ENCODE results near the gene POLR2H. TPM values are rescaled to one million over a fixed set of nuclear protein-coding genes. Genes with fewer than 3 reads are reported as not detected.

POLR2H gene
- polyA plus RNA-seq, 1 of the 3 experiments (the other 2 are of a cell fraction): 206 TPM

DNA sequence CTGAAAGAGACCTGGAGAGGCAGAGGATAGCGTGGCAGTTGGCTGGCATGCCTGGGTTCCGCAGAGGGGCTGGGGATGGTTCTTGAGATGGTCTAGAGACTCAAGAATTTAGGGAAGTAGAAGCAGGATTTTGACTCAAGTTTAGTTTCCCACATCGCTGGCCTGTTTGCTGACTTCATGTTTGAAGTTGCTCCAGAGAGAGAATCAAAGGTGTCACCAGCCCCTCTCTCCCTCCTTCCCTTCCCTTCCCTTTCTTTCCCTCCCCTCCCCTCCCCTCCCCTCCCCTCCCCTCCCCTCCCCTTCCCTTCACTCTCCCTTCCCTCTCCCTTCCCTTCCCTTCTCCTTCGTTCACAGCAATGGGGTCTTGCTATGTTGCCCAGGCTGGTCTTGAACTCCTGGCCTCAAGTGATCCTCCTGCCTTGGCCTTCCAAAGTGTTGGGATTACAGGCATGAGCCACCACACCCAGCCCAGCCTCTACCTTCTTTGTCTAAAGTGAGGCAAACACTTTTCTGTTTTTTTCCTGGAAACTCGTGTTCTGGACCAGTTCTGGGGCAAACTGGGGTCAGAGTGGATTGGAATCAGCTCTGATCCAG, 28.5 kb downstream of the POLR2H start:
- H2AFZ ChIP-seq (ENCODE audit: low read depth): no peak overlapping the region
- H3K27ac ChIP-seq (ENCODE audit: low read depth in 2 of 2, low read length in 1 of 2): no peak overlapping the region
- POLR2A ChIA-PET: no interaction called here
- no peak overlapping the region for H3K9ac ChIP-seq
- 77% methylated on average over 5 of the region's 5 CpGs for WGBS (ENCODE audit: low lambda C conversion rate)
- no peaks in the 10 kb centered on the region for H4K20me1 ChIP-seq (ENCODE audit: insufficient read depth)
- H3K4me3 ChIP-seq (ENCODE audit: low read depth in 2 of 2, low read length in 1 of 2): no peak overlapping the region
- H3K36me3 ChIP-seq (replicated peaks in 1 of 2; ENCODE audit: control insufficient read depth in 1 of 2, insufficient read depth in 2 of 2, low read length in 1 of 2): no peaks in the 10 kb centered on the region
- TF ChIP-seq GABPA (IDR thresholded peaks at IDR 0.05; ENCODE audit: low read depth) (no peak), EZH2phosphoT487 (IDR thresholded peaks at IDR 0.05; ENCODE audit: borderline replicate concordance, low read depth) (no peak), EP300 (IDR thresholded peaks at IDR 0.05; ENCODE audit: borderline replicate concordance in 1 of 2, low read depth in 1 of 2, low read length in 1 of 2) (no peak), RAD21 (IDR thresholded peaks at IDR 0.05; ENCODE audit: low read length) (no peak), SMC3 (IDR thresholded peaks at IDR 0.05; ENCODE audit: low read depth, low read length) (no peak), NFIC (IDR thresholded peaks at IDR 0.05; ENCODE audit: borderline replicate concordance) (no peak)
- TF ChIP-seq, protein P1, sequence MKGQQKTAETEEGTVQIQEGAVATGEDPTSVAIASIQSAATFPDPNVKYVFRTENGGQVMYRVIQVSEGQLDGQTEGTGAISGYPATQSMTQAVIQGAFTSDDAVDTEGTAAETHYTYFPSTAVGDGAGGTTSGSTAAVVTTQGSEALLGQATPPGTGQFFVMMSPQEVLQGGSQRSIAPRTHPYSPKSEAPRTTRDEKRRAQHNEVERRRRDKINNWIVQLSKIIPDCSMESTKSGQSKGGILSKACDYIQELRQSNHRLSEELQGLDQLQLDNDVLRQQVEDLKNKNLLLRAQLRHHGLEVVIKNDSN (IDR thresholded peaks at IDR 0.05; ENCODE audit: borderline replicate concordance, low read depth): no peak
- TF ChIP-seq, protein P2, sequence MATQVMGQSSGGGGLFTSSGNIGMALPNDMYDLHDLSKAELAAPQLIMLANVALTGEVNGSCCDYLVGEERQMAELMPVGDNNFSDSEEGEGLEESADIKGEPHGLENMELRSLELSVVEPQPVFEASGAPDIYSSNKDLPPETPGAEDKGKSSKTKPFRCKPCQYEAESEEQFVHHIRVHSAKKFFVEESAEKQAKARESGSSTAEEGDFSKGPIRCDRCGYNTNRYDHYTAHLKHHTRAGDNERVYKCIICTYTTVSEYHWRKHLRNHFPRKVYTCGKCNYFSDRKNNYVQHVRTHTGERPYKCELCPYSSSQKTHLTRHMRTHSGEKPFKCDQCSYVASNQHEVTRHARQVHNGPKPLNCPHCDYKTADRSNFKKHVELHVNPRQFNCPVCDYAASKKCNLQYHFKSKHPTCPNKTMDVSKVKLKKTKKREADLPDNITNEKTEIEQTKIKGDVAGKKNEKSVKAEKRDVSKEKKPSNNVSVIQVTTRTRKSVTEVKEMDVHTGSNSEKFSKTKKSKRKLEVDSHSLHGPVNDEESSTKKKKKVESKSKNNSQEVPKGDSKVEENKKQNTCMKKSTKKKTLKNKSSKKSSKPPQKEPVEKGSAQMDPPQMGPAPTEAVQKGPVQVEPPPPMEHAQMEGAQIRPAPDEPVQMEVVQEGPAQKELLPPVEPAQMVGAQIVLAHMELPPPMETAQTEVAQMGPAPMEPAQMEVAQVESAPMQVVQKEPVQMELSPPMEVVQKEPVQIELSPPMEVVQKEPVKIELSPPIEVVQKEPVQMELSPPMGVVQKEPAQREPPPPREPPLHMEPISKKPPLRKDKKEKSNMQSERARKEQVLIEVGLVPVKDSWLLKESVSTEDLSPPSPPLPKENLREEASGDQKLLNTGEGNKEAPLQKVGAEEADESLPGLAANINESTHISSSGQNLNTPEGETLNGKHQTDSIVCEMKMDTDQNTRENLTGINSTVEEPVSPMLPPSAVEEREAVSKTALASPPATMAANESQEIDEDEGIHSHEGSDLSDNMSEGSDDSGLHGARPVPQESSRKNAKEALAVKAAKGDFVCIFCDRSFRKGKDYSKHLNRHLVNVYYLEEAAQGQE (IDR thresholded peaks at IDR 0.05; ENCODE audit: low read depth, low read length): no peak
- CTCF ChIA-PET: interaction anchor here (0.8 to 3.0 kb wide), 5 partner anchors 18 to 151 kb away, joined by 3 to 21 read pairs (median 3); no protein-coding TSS in a partner anchor
- no peaks in the 10 kb centered on the region for H3K9me3 ChIP-seq
- no peaks in the 10 kb centered on the region for H3K9me2 ChIP-seq
- no peaks in the 10 kb centered on the region for H3K27me3 ChIP-seq (ENCODE audit: insufficient read depth)
- no peaks in the 10 kb centered on the region for H3F3A ChIP-seq (replicated peaks; ENCODE audit: insufficient read depth)
- DNase-seq: no peak
- no peak overlapping the region for H3K4me2 ChIP-seq
- H3K79me2 ChIP-seq (ENCODE audit: insufficient read depth): no peaks in the 10 kb centered on the region
- no peaks in the 10 kb centered on the region for H3K4me1 ChIP-seq (ENCODE audit: control insufficient read depth in 1 of 2, insufficient read depth in 2 of 2, low read depth in 1 of 2, low read length in 1 of 2)

DNA sequence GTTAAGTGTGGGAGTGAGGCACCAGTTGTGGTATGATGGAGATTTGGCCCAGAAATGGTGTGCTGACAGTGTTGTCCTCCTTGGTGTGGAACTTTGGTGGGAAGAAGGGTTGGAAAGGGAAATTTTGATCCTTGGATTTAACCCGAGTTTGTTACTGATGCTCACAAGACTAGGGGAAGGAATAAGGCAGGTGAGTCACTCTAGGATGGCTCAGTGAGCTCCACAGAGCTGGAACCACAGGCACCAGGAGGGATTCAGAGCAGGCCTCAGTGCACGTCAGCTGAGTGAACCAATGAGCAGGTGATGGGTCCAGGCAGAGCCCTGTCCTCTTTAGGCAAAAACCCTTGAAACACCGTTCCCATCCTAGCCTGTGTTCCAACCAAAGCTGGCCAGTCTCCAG, 29.8 kb downstream of the POLR2H start:
- DNase-seq: no peak
- no peak for TF ChIP-seq FOXJ3 (CRISPR knock-in tag; IDR thresholded peaks at IDR 0.05)
- no peak for TF ChIP-seq YY1 (IDR thresholded peaks at IDR 0.05; ENCODE audit: low read depth)
- no peak for TF ChIP-seq TCF12 (IDR thresholded peaks at IDR 0.05)
- no peak for TF ChIP-seq RXRA (IDR thresholded peaks at IDR 0.05; ENCODE audit: borderline replicate concordance, low read depth)
- no peak for TF ChIP-seq POLR2AphosphoS5 (IDR thresholded peaks at IDR 0.05; ENCODE audit: low read depth, low read length)
- no peak for TF ChIP-seq EZH2phosphoT487 (IDR thresholded peaks at IDR 0.05; ENCODE audit: borderline replicate concordance, low read depth)
- no peak for TF ChIP-seq NRF1 (IDR thresholded peaks at IDR 0.05; ENCODE audit: low read depth, low read length)
- TF ChIP-seq NFIC (IDR thresholded peaks at IDR 0.05; ENCODE audit: borderline replicate concordance): no peak
- TF ChIP-seq, protein P2 (IDR thresholded peaks at IDR 0.05; ENCODE audit: low read depth, low read length): no peak
- TF ChIP-seq GATA2 (CRISPR knock-in tag; IDR thresholded peaks at IDR 0.05): no peak
- H2AFZ ChIP-seq (ENCODE audit: low read depth): no peak overlapping the region
- no peaks in the 10 kb centered on the region for H3K4me1 ChIP-seq (ENCODE audit: control insufficient read depth in 1 of 2, insufficient read depth in 2 of 2, low read depth in 1 of 2, low read length in 1 of 2)
- no peaks in the 10 kb centered on the region for H3K27me3 ChIP-seq (ENCODE audit: insufficient read depth)
- H3F3A ChIP-seq (replicated peaks; ENCODE audit: insufficient read depth): no peaks in the 10 kb centered on the region
- 73% methylated on average over 3 of the region's 3 CpGs for WGBS (ENCODE audit: low lambda C conversion rate)
- no peaks in the 10 kb centered on the region for H3K9me3 ChIP-seq
- H4K20me1 ChIP-seq (ENCODE audit: insufficient read depth): no peaks in the 10 kb centered on the region
- H3K27ac ChIP-seq (ENCODE audit: low read depth in 2 of 2, low read length in 1 of 2): no peak overlapping the region
- H3K4me2 ChIP-seq: no peak overlapping the region
- H3K9ac ChIP-seq: no peak overlapping the region
- CTCF ChIA-PET: interaction anchor here (0.8 to 3.0 kb wide), 5 partner anchors 19 to 123 kb away, joined by 3 to 21 read pairs (median 4); no protein-coding TSS in a partner anchor
- POLR2A ChIA-PET: no interaction called here
- H3K4me3 ChIP-seq (ENCODE audit: low read depth in 2 of 2, low read length in 1 of 2): no peak overlapping the region
- no peaks in the 10 kb centered on the region for H3K9me2 ChIP-seq
- H3K79me2 ChIP-seq (ENCODE audit: insufficient read depth): no peaks in the 10 kb centered on the region
- no peaks in the 10 kb centered on the region for H3K36me3 ChIP-seq (replicated peaks in 1 of 2; ENCODE audit: control insufficient read depth in 1 of 2, insufficient read depth in 2 of 2, low read length in 1 of 2)

Data from SK-N-SH (cell line).